Stimulated activated CD4-positive, alpha-beta T cell treated with anti-CD3 and anti-CD28 coated beads, Interleukin-1b, Interleukin-23, amount 100 ng/mL, for 1 hour (primary cell): ENCODE data around the gene DQX1.
"Not testable (repeated sequence)": the region's sequence is repeated elsewhere in the genome, so short reads cannot be mapped to it uniquely, and the experiment has no call there.

Experiments used
- DNase-seq, 2 donors: peaks; one replicate each; pipeline ENCODE4 v3.0.0-alpha.2; 2020; ENCODE audit warnings: low read depth in 2 of 2

DQX1 gene

GRCh38 chr2:74496997-74497776 is 28.8 kb downstream of the DQX1 start:
- DNase-seq, result no peak

- no peak for DNase-seq
Observed at GRCh38 chr2:74495440-74495839, 30.6 kb downstream of the DQX1 start.

- DNase-seq, result no peak
Observed at GRCh38 chr2:74493546-74493945, 32.5 kb downstream of the DQX1 start.

- no peak for DNase-seq
Observed at GRCh38 chr2:74491648-74492544, 34.1 kb downstream of the DQX1 start.

DNA sequence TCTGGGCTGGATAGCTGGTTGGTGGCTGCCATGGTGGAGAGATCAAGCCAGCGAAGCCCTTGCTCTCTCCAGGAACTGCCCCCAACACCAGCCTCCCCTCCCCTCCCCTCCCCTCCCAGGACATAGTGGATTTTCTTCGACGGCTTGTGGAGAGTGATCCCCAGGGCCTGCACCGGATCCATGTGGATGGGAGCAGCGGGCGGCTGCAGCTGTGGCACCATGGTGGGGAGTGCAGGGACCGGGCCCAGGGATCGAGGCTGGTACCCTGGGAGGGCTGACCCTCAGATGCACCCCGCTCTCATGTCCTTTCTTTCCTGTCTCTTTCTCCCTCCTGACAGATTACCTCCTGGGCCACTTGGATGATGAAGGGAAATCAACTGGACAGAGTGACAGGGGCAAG is 36.1 kb downstream of the DQX1 start:
- no peak for DNase-seq

DNA sequence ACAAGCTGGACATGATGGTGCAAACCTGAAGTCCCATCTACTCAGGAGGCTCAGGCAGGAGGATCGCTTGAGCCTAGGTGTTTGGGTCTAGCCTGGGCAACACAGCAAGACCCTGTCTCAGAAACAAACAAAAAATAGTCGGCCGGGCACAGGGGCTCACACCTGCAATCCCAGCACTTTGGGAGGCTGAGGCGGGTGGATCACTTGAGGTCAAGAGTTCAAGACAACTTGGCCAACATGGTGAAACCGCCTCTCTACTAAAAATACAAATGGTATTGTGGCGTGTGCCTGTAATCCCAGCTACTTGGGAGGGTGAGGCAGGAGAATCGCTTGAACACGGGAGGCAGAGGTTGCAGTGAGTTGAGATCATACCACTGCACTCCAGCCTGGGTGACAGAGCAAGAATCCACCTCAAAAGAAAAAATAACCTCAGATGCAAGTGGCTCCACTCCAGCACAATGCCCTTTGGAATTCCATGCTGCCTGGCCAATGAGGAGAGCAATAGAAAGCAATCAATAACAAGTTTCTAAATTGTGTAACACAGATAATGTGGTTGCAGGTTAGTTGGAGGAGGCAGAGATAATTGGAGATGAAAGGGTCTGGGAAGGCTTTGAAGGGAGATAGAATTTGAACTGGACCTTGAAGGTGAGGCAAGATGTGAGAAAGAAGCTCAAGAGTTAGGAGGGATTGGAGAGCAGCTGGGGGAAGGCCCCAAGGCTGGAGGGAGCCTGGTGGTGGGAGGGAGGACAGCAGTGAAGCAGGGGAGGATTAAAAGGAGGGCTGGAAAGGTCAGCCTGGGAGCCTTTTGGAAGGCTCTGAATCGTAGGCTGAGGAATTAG is 37.2 kb downstream of the DQX1 start:
- DNase-seq, result no peak

GRCh38 chr2:74486141-74486540 is 39.9 kb downstream of the DQX1 start:
- DNase-seq, result no peak

DNA sequence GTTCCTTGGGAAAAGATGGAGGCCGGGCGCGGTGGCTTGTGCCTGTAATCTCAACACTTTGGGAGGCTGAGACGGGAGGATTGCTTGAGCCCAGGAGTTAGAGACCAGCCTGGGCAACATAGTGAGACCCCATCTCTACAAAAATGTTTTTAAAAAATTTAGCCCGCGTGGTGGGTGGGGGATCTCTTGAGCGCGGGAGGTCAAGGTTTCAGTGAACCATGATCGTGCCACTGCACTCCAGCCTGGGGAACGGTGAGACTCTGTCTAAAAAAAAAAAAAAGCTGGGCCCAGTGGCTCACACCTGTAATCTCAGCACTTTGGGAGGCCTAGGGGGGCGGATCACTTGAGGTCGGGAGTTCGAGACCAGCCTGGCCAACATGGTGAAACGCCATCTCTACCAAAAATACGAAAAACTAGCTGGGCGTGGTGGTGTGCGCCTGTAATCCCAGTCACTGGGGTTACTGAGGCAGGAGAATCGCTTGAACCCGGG is 42.3 kb downstream of the DQX1 start:
- not testable (repeated sequence) for DNase-seq

- peak; percentile 81 to 83 for DNase-seq
Observed at GRCh38 chr2:74482801-74483674, 43.0 kb downstream of the DQX1 start, which contains the start of the genes CCDC142 and TTC31. CCDC142 (minus strand) TSS chr2:74482998; CDS start chr2:74482837, 161 bp downstream. TTC31 (plus strand) TSS chr2:74483081; CDS start chr2:74483096, 15 bp downstream.

DNA sequence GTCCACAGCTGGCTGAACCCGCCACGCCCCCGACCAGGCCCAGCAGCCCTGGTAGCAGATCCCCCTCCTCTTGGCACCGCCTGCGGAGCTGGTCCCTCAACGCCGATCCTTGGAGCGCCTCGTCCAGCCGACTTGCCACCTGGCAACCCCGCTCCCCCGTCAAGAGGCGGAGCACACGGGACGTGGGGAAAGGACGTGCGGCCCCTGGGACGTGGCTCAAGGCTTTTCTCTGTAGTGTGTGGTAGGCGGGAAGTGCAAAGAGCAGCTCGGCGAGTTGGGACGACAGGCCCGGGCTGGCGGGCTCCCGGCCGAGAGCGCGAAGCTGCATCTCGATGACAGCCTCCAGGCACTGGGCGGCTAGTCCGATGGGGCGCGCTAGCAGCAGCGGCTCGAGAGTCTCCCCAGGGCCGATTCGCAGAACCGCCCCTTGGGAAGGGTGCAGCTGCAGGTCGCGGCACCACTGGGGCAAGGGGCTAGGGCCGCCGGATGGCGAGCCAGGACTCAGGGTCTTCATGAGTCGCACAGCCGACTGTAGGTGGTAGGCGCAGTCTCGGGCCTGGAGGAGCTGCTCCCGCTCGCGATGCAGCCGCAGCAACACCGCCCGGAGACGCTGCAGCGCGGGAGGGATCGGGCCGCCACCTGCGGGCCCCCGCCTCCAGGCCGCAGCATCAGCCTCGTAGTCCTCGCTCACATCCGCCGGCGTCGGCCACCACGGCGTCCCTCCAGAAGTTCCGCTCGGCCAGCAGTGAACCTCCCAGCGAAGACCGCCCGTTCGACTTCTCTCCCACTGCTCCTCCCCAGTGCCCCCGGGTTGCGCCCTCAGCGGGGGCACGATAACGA is 43.9 kb downstream of the DQX1 start:
- no peak for DNase-seq

DNA sequence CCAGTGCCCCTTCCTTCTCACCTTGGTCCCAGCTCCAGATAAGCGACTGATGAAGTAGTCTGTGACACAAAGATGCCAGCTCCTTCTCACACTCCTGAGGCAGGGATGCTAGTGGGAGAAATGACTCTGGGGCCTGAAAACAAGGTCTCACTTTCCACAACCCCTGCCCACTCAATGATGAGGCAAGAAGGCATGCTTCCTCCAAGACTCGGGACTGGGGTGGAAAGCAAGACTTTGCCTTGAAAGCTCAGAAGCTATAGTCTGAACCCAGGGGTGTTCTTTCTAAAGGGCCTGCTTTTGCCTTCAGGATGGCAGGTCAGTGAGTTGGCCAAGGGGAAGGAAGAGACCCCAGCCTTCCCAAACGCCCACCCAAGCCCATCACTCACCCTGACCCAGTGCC is 44.6 kb downstream of the DQX1 start:
- DNase-seq, result no peak

DNA sequence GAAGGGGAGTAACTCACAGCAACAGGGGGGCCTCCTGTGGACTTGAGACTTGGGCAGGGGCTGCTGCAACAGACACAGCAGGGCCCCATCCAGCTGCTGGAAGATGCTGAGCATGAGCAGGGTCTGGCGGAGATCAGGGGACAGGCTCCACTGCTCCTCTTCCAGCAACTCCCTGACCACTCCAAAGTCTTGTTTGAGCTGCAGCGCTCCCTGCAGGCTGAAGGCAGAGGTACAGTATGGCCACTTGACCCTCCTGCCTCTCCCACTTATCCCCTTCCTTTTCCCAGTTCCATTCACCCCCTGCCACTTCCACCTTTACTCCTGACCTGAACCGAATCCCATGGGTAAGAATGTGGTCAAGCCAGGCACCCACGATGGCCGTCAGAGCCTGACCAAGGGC is 51.1 kb downstream of the DQX1 start:
- no peak for DNase-seq

DNA sequence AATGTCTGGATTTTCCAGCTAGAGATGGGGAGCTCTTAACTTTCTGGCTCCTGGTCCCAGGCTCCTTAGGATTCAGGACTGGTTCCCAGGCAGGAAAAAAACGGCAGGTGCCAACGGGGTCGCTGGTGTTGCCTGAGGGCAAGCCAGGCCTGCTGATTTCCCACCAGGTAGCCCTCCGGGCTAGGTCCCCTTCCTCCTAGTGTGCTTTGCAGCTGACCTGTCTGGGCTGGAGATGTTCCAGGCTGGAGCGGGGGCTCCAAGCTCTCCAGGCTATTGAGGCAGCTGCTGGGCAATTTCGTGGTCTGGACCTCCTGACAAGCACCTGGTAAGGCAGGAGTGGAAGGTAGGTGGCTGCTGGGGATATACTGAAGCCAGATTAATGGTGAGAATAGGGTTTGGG is 51.5 kb downstream of the DQX1 start:
- no peak for DNase-seq

- DNase-seq, result no peak
Observed at GRCh38 chr2:74472945-74473258, 53.1 kb downstream of the DQX1 start.

DNA sequence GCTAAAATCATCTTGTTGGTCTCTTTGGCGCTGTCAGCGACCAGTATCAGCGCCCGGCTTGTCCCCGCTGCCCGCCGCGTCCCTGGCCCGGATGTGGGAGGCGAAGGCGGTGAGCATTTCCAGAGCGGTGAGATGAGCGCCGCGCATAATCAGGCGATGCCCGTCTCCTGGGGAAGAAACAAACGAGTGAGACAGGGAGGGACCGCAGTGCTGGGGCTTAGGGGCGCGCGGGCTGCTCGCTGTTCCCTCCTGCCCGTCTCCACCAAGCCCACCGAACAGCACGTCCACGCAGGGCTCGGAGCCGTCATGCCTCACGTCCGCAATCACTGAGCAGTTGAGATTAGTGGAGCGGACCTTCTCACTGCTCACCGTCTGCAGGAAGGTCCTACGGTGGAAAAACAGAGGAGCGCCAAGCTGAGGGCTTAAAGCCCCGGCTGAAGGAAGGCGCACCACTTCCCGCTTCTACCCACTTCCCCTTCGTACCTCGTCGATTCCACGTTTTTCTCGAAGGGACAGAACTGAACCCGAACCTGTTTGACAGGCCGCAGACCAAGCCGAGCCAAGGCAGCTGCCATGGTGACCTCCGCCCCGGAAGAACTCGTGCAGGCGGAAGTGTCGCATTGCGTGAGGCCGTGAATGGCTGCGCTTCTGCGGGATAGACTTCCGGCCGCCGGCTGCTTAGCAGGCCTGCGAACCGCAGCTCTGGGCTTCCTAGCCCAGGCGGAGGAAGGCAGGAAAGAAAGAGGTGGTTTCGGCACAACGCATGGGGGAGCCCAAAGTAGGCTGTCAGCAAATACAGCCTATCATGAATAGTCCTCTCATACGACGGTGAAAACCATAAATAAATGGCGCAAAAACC is 53.7 kb downstream of the DQX1 start, which contains the start of gene MRPL53:
TSS of gene MRPL53 (minus strand) at position 595 of the 859 bp plus-strand sequence. CDS start at position 575, 20 bp downstream.
- DNase-seq, result peak; percentile 88 to 95

DNA sequence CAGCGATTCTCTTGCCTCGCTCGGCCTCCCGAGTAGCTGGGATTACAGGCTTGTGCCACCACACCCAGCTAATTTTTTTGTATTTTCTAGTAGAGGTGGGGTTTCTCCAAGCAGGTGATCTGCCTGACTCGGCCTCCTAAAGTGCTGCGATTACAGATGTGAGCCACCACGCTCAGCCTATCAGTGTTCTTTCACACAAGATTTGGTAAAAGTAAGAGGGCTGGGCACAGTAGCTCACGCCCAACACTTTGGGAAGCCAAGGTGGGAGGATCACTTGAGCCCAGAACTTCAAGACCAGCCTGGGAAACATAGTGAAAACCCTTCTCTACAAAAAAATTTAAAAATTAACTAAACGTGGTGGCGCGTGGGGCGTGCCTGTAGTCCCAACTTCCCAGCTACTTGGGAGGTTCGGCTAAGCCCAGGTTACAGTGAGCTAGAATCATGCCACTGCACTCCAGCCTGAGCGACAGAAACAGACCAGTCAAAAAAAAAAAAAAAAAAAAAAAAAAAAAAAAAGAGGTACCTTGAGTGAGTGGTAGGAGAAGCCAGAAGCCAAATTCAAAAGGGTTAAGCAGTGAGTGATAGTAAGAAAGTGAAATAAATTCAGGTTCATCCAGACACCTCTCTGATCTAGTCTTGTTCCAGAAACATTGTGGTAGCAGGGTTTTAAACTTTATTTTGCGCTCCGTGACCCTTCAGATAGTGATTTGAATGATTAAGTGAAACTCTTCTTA is 54.5 kb downstream of the DQX1 start:
- no peak for DNase-seq

GRCh38 chr2:74470742-74471141 is 55.3 kb downstream of the DQX1 start:
- not testable (repeated sequence) for DNase-seq
